Inferior parietal cortex (tissue), 1 donor: Measurements from ENCODE around the gene NRDC.

Experiments
- DNase-seq: peaks from one replicate; pipeline ENCODE4 v3.0.0-alpha.2; 2016; ENCODE audit errors: extremely low spot score

The NRDC gene, protein sequence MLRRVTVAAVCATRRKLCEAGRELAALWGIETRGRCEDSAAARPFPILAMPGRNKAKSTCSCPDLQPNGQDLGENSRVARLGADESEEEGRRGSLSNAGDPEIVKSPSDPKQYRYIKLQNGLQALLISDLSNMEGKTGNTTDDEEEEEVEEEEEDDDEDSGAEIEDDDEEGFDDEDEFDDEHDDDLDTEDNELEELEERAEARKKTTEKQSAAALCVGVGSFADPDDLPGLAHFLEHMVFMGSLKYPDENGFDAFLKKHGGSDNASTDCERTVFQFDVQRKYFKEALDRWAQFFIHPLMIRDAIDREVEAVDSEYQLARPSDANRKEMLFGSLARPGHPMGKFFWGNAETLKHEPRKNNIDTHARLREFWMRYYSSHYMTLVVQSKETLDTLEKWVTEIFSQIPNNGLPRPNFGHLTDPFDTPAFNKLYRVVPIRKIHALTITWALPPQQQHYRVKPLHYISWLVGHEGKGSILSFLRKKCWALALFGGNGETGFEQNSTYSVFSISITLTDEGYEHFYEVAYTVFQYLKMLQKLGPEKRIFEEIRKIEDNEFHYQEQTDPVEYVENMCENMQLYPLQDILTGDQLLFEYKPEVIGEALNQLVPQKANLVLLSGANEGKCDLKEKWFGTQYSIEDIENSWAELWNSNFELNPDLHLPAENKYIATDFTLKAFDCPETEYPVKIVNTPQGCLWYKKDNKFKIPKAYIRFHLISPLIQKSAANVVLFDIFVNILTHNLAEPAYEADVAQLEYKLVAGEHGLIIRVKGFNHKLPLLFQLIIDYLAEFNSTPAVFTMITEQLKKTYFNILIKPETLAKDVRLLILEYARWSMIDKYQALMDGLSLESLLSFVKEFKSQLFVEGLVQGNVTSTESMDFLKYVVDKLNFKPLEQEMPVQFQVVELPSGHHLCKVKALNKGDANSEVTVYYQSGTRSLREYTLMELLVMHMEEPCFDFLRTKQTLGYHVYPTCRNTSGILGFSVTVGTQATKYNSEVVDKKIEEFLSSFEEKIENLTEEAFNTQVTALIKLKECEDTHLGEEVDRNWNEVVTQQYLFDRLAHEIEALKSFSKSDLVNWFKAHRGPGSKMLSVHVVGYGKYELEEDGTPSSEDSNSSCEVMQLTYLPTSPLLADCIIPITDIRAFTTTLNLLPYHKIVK

DNA sequence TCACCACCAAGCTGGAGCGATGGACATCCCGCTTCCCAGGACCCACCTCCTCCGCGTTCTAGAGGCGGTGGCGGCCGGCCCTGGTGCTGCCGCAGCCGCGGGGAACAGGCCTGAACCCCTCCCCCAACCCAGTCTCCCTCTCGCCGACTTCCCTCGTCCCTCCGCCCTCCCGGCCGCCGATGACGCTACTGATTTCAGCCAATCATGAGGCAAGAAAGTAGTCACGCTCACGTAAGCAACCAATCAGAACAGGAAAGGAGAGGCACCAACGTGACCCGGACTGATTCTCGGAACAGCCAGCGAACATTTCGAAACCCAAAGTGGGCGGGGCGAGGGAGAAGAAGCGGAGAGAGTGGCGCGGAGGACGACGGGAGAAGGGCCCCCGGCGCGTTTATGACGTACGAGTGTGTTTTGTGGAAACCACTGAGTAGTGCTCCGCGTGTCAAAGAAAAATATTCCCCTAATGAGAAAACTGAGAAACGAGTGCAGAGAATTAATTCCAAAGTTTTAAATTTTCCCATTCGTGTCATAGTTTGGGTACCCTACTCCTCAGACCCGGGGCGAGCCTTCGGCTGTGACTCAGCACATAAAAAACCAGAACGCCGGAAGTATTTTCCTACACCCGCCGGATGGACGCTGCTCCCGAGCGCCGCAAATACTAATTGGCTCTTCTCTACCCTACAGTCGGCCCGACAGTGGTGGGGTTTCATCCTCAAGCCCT, at the start of gene NRDC:
TSS of gene NRDC (minus strand) at position 112 of the 721 bp plus-strand sequence. CDS start 112 bp downstream, outside the sequence.
- peak; percentile 100 for DNase-seq

DNA sequence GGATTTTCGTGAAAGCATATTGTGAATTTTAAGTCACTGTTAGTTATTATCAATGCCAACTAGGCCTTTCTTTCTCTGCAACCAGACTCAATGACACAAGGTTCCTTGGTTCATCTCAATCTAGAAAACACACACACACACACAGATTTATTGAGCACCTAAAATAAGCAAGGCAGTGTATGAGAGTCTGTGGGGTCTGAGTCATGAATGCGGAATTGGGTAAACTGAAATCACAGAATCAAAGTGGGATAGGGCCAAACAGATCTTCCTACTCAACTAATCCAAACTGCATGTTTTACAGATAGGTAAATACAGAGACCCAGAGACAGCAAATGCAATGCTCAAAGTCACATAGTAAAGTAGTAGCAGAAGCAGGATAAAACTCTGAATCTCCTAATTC, 48.5 kb upstream of the NRDC start:
- no peak for DNase-seq

DNA sequence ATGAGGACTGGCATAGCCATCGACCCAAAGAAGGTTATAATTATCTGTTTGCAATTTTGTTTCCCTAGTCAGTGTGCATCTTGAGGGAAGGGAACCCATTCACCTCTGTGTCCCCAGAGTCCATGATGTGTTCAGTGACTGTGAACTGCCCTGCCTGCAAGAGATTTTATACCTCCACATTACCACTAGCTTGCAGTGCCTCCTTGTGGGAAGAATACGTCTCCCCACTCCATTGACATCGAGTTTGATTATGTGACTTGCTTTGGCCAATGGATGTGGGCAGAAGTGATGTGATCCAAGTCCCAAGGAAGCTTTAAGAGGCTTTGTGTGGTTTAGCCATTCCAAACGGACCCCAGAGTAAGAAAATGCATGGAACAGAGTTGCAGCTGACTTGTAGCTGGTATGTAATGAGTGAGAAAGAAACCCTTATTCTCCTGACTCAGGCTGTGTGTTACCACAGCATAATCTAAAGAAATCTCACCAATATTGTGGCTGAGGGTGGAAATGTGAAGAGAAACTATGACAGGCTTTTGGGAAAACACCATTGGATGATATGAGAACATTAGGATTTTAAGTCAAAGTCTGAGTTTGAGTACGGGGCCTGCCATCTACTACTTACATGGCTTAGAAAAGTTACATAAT, 47.8 kb upstream of the NRDC start:
- no peak for DNase-seq

GRCh38 chr1:51924455-51924854, 45.9 kb upstream of the NRDC start:
- DNase-seq = no peak

DNA sequence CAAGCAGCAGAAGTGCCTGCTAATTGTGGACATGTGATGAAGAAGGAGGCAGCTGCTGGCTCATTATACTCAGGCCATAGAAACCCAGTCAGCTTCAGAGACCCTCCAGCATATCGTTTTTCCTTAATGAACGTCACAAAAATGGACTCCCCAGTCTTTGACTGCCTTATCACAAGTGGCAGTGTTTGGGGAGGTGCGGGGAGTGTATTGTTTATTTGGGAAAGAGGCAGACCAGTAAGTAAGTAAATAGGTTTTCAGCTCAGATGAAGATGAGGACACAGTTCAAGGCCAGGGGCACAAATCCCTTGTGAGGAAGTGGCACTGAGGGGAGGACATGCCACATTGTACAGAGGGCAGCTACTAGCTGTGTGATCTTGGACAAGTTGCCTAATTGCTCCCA, 43.5 kb upstream of the NRDC start:
- DNase-seq = no peak

GRCh38 chr1:51920130-51920529, 41.6 kb upstream of the NRDC start:
- no peak for DNase-seq

DNA sequence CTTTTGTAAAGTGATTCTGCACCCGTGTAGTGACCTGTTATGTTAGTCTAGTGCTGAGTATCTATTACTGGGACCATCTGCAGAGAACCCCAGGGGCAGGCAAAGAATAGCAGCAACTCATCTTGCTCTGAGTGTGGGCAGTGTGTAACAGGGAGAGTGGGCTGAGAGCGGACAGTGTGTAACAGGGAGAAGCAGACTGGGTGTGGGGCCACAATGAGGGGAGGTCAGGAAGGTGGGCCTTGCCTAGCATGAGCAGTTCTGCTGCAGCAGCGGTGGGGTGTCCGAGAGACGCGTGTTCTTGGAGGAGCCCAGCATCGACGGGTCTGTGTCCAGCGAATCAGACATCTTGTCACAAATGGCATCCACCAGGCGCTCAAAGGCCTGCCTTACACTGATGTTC, 41.2 kb upstream of the NRDC start:
- DNase-seq = no peak

GRCh38 chr1:51916587-51917405, 38.3 kb upstream of the NRDC start:
- DNase-seq = no peak

- DNase-seq = no peak
These were observed 37.4 kb upstream of the NRDC start for GRCh38 chr1:51915951-51916350.

- DNase-seq = no peak
These were observed 34.4 kb upstream of the NRDC start for GRCh38 chr1:51912881-51913280.

DNA sequence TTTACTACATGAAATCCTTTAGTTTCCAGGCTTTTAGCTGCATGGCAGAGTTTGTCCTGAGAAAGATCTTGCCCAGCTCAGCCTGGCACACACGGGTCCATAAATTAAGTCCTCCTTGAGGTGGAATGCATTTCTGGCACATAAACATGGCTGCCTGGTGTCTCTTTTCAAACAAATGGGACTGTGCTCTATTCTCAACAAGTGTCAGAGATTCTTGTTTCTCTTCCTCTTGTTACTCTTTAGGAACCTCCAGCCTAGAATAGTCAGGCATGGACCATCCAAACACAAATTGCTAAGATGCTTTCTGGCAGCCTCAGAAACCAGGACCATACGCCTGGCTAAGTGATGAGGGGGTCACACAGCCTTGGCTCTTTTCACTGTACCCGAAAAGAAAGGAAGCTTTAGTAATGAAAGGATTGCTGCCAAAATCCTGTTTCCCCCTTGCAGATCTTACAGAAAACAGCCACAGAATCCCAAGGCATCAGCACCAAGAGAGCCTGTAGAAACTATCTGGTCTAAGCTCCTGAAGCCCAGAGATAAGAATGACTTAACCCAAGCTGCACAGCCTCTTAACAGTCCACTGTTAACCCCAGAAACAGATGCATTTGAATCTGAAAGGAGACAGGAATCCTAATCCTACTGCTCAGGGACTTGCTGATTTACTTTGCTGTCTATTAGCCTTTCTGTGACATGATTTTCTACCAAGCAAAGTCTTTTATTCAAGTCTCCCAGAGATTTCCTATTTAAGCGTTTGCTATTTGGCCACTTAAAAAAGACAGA, 31.9 kb upstream of the NRDC start:
- no peak for DNase-seq

- no peak for DNase-seq
These were observed 30.0 kb upstream of the NRDC start for GRCh38 chr1:51908499-51908898.

- no peak for DNase-seq
These were observed 28.7 kb upstream of the NRDC start for GRCh38 chr1:51907079-51907702.

DNA sequence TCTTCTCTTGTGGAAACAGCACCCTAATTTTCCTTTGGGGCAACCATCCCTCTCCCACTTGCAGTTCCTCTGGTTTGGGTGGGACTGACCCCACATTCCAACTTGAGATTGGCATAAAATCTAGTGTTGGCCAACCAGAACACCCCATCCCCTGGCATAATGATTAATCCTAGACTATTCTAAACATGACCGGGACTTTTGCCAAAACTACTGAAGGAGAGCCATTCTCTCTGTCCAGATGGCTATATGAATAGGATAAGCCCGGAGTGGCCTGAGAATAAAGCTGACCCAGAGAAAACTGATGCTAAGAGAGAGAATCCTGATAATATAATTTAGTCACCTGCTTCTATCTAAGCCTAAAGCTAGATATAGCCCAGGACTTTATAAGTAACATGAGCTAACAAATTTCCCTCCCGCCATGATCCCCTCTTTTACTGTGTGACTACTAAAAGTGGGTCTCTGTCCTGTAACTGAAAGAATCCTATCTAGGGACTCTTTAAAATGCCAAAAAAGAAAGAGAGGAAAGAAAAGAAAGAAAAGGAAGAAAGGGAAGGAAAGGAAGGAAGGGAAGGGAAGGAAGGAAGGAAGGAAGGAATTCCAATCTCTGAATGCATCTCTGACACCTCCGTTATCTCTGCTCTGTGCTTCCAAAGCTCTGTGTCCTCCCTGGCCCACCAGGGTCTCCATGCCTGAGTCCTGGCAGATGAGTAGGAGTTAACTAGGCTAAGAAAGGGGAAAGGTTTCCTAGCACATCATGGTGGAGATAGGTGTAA, 28.0 kb upstream of the NRDC start:
- peak; percentile 59 for DNase-seq

- DNase-seq = no peak
These were observed 23.9 kb upstream of the NRDC start for GRCh38 chr1:51902456-51902855.

DNA sequence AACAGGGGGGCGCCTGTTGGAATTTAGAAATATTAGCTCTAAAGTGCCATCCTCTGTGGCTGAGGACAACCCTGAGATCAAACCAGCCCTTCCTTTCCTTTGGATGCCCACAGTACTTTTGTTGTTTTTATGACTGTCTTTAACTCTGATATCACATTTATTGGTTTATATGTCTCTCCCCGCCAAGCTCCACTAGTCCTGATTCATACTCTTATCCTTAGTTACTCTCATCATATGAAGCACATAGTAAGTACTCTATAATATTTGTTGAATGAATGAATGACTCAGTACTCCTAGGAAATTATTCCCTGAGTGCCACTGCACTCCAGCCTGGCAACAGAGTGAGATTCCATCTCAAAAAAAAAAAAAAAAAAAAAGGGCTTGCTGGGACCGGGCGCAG, 22.6 kb upstream of the NRDC start:
- no peak for DNase-seq

GRCh38 chr1:51899022-51899421, 20.5 kb upstream of the NRDC start:
- DNase-seq = no peak

- no peak for DNase-seq
These were observed 19.7 kb upstream of the NRDC start for GRCh38 chr1:51898090-51898734.
